ENCODE results near the gene SLC25A29. TPM values are rescaled to one million over a fixed set of nuclear protein-coding genes. Genes with fewer than 3 reads are reported as not detected.

The SLC25A29 gene
- total RNA-seq, 1 experiment from 2014 or later = 179 TPM

- H3K4me3 Mint-ChIP-seq = no peak overlapping the region
- no peak for ATAC-seq
- CTCF ChIA-PET = interaction anchor here (1.6 kb wide), 1 partner anchor 10 kb away, joined by 5 read pairs; no protein-coding TSS in a partner anchor
Observed at GRCh38 chr14:100256339-100256895, 49.8 kb downstream of the SLC25A29 start.

GRCh38 chr14:100252684-100253083, 53.6 kb downstream of the SLC25A29 start:
- no peaks in the 10 kb centered on the region for H3K27me3 Mint-ChIP-seq (ENCODE audit: low read depth)
- CTCF ChIA-PET = no interaction called here
- peaks cover 3% of the 10 kb centered on the region; the same call in 1 of the 2 replicates for H3K36me3 Mint-ChIP-seq
- DNase-seq (ENCODE audit: low spot score) (no peak), ATAC-seq (no peak)
- no peak overlapping the region for H3K27ac Mint-ChIP-seq
- no peak for TF ChIP-seq SMAD4 (CRISPR knock-in tag; IDR thresholded peaks at IDR 0.05)
- TF ChIP-seq ZNF317 (CRISPR knock-in tag; IDR thresholded peaks at IDR 0.05; ENCODE audit: borderline replicate concordance, low read depth) = no peak
- TF ChIP-seq HMGA2 (CRISPR knock-in tag; IDR thresholded peaks at IDR 0.05) = no peak
- TF ChIP-seq GTF2I (CRISPR knock-in tag; conservative IDR thresholded peaks at IDR 0.05) = no peak
- TF ChIP-seq ZNF121 (CRISPR knock-in tag; IDR thresholded peaks at IDR 0.05) = peak; percentile 96
- TF ChIP-seq ESRRA (CRISPR knock-in tag; IDR thresholded peaks at IDR 0.05; ENCODE audit: borderline replicate concordance) = no peak
- no peak for TF ChIP-seq ZNF219 (CRISPR knock-in tag; IDR thresholded peaks at IDR 0.05; ENCODE audit: borderline replicate concordance)
- no peak for TF ChIP-seq USF2 (CRISPR knock-in tag; IDR thresholded peaks at IDR 0.05)
- H3K4me3 Mint-ChIP-seq = no peak overlapping the region
- POLR2A ChIA-PET = interaction anchor here (0.6 kb wide), 1 partner anchor 78 kb away, joined by 3 read pairs; no protein-coding TSS in a partner anchor
- no peaks in the 10 kb centered on the region for H3K9me3 Mint-ChIP-seq
- H3K4me1 Mint-ChIP-seq = peaks cover 26% of the 10 kb centered on the region

More at GRCh38 chr14:100256339-100256895, 49.8 kb downstream of the SLC25A29 start:
- peaks cover 10% of the 10 kb centered on the region; the same call in 1 of the 2 replicates for H3K4me1 Mint-ChIP-seq
- POLR2A ChIA-PET = no interaction called here
- TF ChIP-seq ZNF219 (CRISPR knock-in tag; IDR thresholded peaks at IDR 0.05; ENCODE audit: borderline replicate concordance) = no peak
- TF ChIP-seq SMAD4 (CRISPR knock-in tag; IDR thresholded peaks at IDR 0.05) = no peak
- no peak for TF ChIP-seq ZMAT4 (CRISPR knock-in tag; IDR thresholded peaks at IDR 0.05)
- no peak for TF ChIP-seq NR1H2 (CRISPR knock-in tag; IDR thresholded peaks at IDR 0.05)
- TF ChIP-seq ZNF396 (CRISPR knock-in tag; IDR thresholded peaks at IDR 0.05; ENCODE audit: borderline replicate concordance) = no peak
- TF ChIP-seq ZNF281 (CRISPR knock-in tag; IDR thresholded peaks at IDR 0.05) = no peak
- no peak for TF ChIP-seq JUN (CRISPR knock-in tag; IDR thresholded peaks at IDR 0.05)
- no peak for TF ChIP-seq KAT7 (CRISPR knock-in tag; IDR thresholded peaks at IDR 0.05; ENCODE audit: borderline replicate concordance)
- no peak for TF ChIP-seq USF1 (CRISPR knock-in tag; IDR thresholded peaks at IDR 0.05)
- peaks cover 8% of the 10 kb centered on the region; the same call in 1 of the 2 replicates for H3K36me3 Mint-ChIP-seq
- H3K27me3 Mint-ChIP-seq (ENCODE audit: low read depth) = no peaks in the 10 kb centered on the region
- no peak for DNase-seq (ENCODE audit: low spot score)
- H3K27ac Mint-ChIP-seq = peak overlapping the region; percentile 3; the same call in 1 of the 2 replicates
- H3K9me3 Mint-ChIP-seq = peaks cover 6% of the 10 kb centered on the region; the same call in 1 of the 2 replicates

- H3K36me3 Mint-ChIP-seq = peaks cover 8% of the 10 kb centered on the region
- ChIA-PET CTCF (interaction anchor here (1.5 kb wide), 1 partner anchor 58 kb away, joined by 3 read pairs; no protein-coding TSS in a partner anchor), POLR2A (interaction anchor here (0.5 kb wide), 1 partner anchor 12 kb away, joined by 3 read pairs; no protein-coding TSS in a partner anchor)
- no peaks in the 10 kb centered on the region for H3K27me3 Mint-ChIP-seq (ENCODE audit: low read depth)
- H3K9me3 Mint-ChIP-seq = no peaks in the 10 kb centered on the region
- H3K4me1 Mint-ChIP-seq = peaks cover 43% of the 10 kb centered on the region
- DNase-seq (ENCODE audit: low spot score) (no peak), ATAC-seq (no peak)
- no peak overlapping the region for H3K4me3 Mint-ChIP-seq
- peak overlapping the region; percentile 32; the same call in 1 of the 2 replicates for H3K27ac Mint-ChIP-seq
- no peak for TF ChIP-seq CDX4 (CRISPR knock-in tag; IDR thresholded peaks at IDR 0.05; ENCODE audit: borderline replicate concordance)
- TF ChIP-seq IRF2 (CRISPR knock-in tag; IDR thresholded peaks at IDR 0.05; ENCODE audit: borderline replicate concordance, low read depth) = no peak
- no peak for TF ChIP-seq SOX15 (CRISPR knock-in tag; IDR thresholded peaks at IDR 0.05)
- no peak for TF ChIP-seq ZNF263 (CRISPR knock-in tag; IDR thresholded peaks at IDR 0.05; ENCODE audit: low read depth)
- no peak for TF ChIP-seq MAX (CRISPR knock-in tag; IDR thresholded peaks at IDR 0.05)
- no peak for TF ChIP-seq FOXJ3 (CRISPR knock-in tag; IDR thresholded peaks at IDR 0.05; ENCODE audit: borderline replicate concordance)
- no peak for TF ChIP-seq USF2 (CRISPR knock-in tag; IDR thresholded peaks at IDR 0.05)
Observed at GRCh38 chr14:100250732-100251465, 55.3 kb downstream of the SLC25A29 start.
